Colonic mucosa (tissue), 4 donors: ENCODE data around the gene ATP8B3. TPM values are rescaled to one million over a fixed set of nuclear protein-coding genes. Genes with fewer than 3 reads are reported as not detected.
"Not testable (repeated sequence)": the region's sequence is repeated elsewhere in the genome, so short reads cannot be mapped to it uniquely, and the experiment has no call there.

Experiments used
- DNase-seq: peaks from one replicate; pipeline ENCODE4 v3.0.0-alpha.2; 2020
- H3K27ac ChIP-seq: fragments of 200-600 bp; one replicate; pipeline ENCODE4 v1.8.0; 2021
- H3K27me3 ChIP-seq: fragments of 200-600 bp; one replicate; pipeline ENCODE4 v1.8.0; 2021
- H3K36me3 ChIP-seq: fragments of 200-600 bp; one replicate; pipeline ENCODE4 v1.8.0; 2021
- H3K4me1 ChIP-seq: fragments of 200-600 bp; one replicate; pipeline ENCODE4 v1.8.0; 2021; ENCODE audit warnings: mild to moderate bottlenecking
- H3K4me3 ChIP-seq: fragments of 200-600 bp; one replicate; pipeline ENCODE4 v1.8.0; 2021
- H3K9ac ChIP-seq, 2 donors: one replicate each; pipeline ENCODE4 v1.7.0; 2013; ENCODE audit warnings: control low read depth in 2 of 2, low read depth in 2 of 2, low read length in 2 of 2
- H3K9me3 ChIP-seq: fragments of 200-600 bp; one replicate; pipeline ENCODE4 v1.8.0; 2021
- CTCF ChIP-seq: fragments of 200-600 bp; IDR thresholded peaks from one replicate; pipeline ENCODE4 v1.8.0; 2022; ENCODE audit warnings: antibody characterized with exemption, mild to moderate bottlenecking
- intact Hi-C: fragments of 100-400 bp; cut with DNase I; formaldehyde crosslinking; loops from one replicate; pipeline ENCODE4 v1.14.1; 2022
- total RNA-seq, 2 donors: library from RNA; stranded (reverse); fragmentation: NEBNext Ultra II Directional in 1 of 2; extraction: Animal tissue kit (Norgen Biotek cat#: 25700) in 1 of 2; gene quantifications; one replicate each; pipeline ENCODE4 v1.2.1, GENCODE V29; 2021
- donor health status: healthy.
- donor health status: DM: no; HTN: no; CAD: no.
- donor health status: DM: no; HTN: no; CAD: no.

The ATP8B3 gene
- total RNA-seq, 2 donors from 2014 or later, result 0.15 to 0.42 TPM

- Histone ChIP-seq H3K27ac (no peak overlapping the region), H3K36me3 (no peaks in the 10 kb centered on the region), H3K27me3 (peaks cover 84% of the 10 kb centered on the region), H3K4me1 (no peaks in the 10 kb centered on the region), H3K9ac (no peak overlapping the region), H3K9me3 (no peaks in the 10 kb centered on the region), H3K4me3 (no peak overlapping the region)
- TF ChIP-seq CTCF, result no peak
- no peak for DNase-seq
- intact Hi-C loops, result no loop called here
Observed at GRCh38 chr19:1763648-1764639, 48.1 kb downstream of the ATP8B3 start.

- intact Hi-C loops, result no loop called here
- Histone ChIP-seq H3K9me3 (no peaks in the 10 kb centered on the region), H3K4me1 (no peaks in the 10 kb centered on the region), H3K27ac (no peak overlapping the region), H3K36me3 (no peaks in the 10 kb centered on the region), H3K4me3 (no peak overlapping the region), H3K9ac (no peak overlapping the region), H3K27me3 (peaks cover 88% of the 10 kb centered on the region)
- TF ChIP-seq CTCF, result no peak
- DNase-seq, result no peak
Observed at GRCh38 chr19:1762243-1763117, 49.6 kb downstream of the ATP8B3 start.

- H3K9me3 ChIP-seq, result no peaks in the 10 kb centered on the region
- no peak overlapping the region for H3K27ac ChIP-seq
- intact Hi-C loops, result no loop called here
- no peak overlapping the region for H3K9ac ChIP-seq
- H3K4me1 ChIP-seq, result no peaks in the 10 kb centered on the region
- H3K36me3 ChIP-seq, result no peaks in the 10 kb centered on the region
- no peak for DNase-seq
- peaks cover 88% of the 10 kb centered on the region for H3K27me3 ChIP-seq
- no peak for TF ChIP-seq CTCF
- H3K4me3 ChIP-seq, result no peak overlapping the region
Observed at GRCh38 chr19:1761528-1762242, 50.4 kb downstream of the ATP8B3 start.

- intact Hi-C loops, H3K9ac ChIP-seq, H3K36me3 ChIP-seq, DNase-seq, H3K4me1 ChIP-seq, H3K27ac ChIP-seq, H3K9me3 ChIP-seq, H3K4me3 ChIP-seq: not testable (repeated sequence)
- peaks cover 89% of the 10 kb centered on the region for H3K27me3 ChIP-seq
Observed at GRCh38 chr19:1760786-1761527, 51.1 kb downstream of the ATP8B3 start.

- Histone ChIP-seq H3K9me3 (no peaks in the 10 kb centered on the region), H3K27ac (no peak overlapping the region), H3K4me1 (no peaks in the 10 kb centered on the region), H3K4me3 (no peak overlapping the region), H3K9ac (no peak overlapping the region), H3K27me3 (peaks cover 89% of the 10 kb centered on the region), H3K36me3 (no peaks in the 10 kb centered on the region)
- no peak for TF ChIP-seq CTCF
- DNase-seq, result no peak
- intact Hi-C loops, result no loop called here
Observed at GRCh38 chr19:1760020-1760419, 52.1 kb downstream of the ATP8B3 start.
